ENCODE measurements around the gene MCOLN3. TPM values are rescaled to one million over a fixed set of nuclear protein-coding genes. Genes with fewer than 3 reads are reported as not detected.

MCOLN3 gene
- total and polyA plus RNA-seq, 2 experiments from 2014 or later: 3.5 to 4.4 TPM

- no peak for TF ChIP-seq ETS1 (IDR thresholded peaks at IDR 0.05)
- no peak for TF ChIP-seq EZH2phosphoT487 (IDR thresholded peaks at IDR 0.05; ENCODE audit: unreplicated experiment)
- no peak for TF ChIP-seq JUNB (IDR thresholded peaks at IDR 0.05; ENCODE audit: unreplicated experiment)
- TF ChIP-seq REST (IDR thresholded peaks at IDR 0.05; ENCODE audit: unreplicated experiment): no peak
- no peak for TF ChIP-seq NANOG (IDR thresholded peaks at IDR 0.05; ENCODE audit: borderline replicate concordance)
- no peak for TF ChIP-seq CREB1 (CRISPR knock-in tag; IDR thresholded peaks at IDR 0.05; ENCODE audit: low read depth)
Measured at GRCh38 chr1:85001742-85002141, 46.6 kb downstream of the MCOLN3 start (continued).

GRCh38 chr1:84998642-84999280 is 49.5 kb downstream of the MCOLN3 start:
- Mint-ChIP-seq H3K27me3 (ENCODE audit: insufficient read depth, low read depth, poor library complexity) (peaks cover 43% of the 10 kb centered on the region), H3K4me1 (peaks cover 10% of the 10 kb centered on the region; the same call in 2 of the 3 replicates), H3K4me3 (peak overlapping the region; percentile 78), H3K27ac (no peak overlapping the region), H3K36me3 (ENCODE audit: low read depth) (no peaks in the 10 kb centered on the region), H3K9me3 (no peaks in the 10 kb centered on the region; the same call in 2 of the 3 replicates)
- H3K4me2 ChIP-seq: peak overlapping the region; percentile 99
- no peaks in the 10 kb centered on the region for H3K9me2 ChIP-seq (ENCODE audit: insufficient read depth)
- H3K79me2 ChIP-seq (replicated peaks; ENCODE audit: insufficient read depth): no peaks in the 10 kb centered on the region
- H3K4me3 ChIP-seq: peak overlapping the region; percentile 70
- peaks cover 3% of the 10 kb centered on the region; the same call in 1 of the 2 replicates for H4K20me1 ChIP-seq (replicated peaks; ENCODE audit: insufficient read depth)
- 0 out of 2 replicates have a peak, but pooled peaks cover 10% of the 10 kb centered on the region for H3F3A ChIP-seq (replicated peaks; ENCODE audit: low read depth)
- no peak overlapping the region for H3K27ac ChIP-seq (ENCODE audit: low read depth)
- peak; percentile 43 for DNase-seq (ENCODE audit: low spot score)
- H3K27me3 ChIP-seq (ENCODE audit: insufficient read depth): peaks cover 82% of the 10 kb centered on the region
- no peak for ATAC-seq
- H3K36me3 ChIP-seq (ENCODE audit: insufficient read depth): no peaks in the 10 kb centered on the region
- H3K4me1 ChIP-seq (ENCODE audit: insufficient read depth): peaks cover 11% of the 10 kb centered on the region
- H2AFZ ChIP-seq: peak overlapping the region; percentile 99
- TF ChIP-seq ZNF331 (CRISPR knock-in tag; IDR thresholded peaks at IDR 0.05; ENCODE audit: low read depth) (no peak), ZNF114 (CRISPR knock-in tag; IDR thresholded peaks at IDR 0.05) (no peak), NANOG (IDR thresholded peaks at IDR 0.05; ENCODE audit: borderline replicate concordance) (no peak), STAT1 (IDR thresholded peaks at IDR 0.05; ENCODE audit: unreplicated experiment) (no peak), CREB1 (CRISPR knock-in tag; IDR thresholded peaks at IDR 0.05; ENCODE audit: low read depth) (no peak), ZNF462 (CRISPR knock-in tag; IDR thresholded peaks at IDR 0.05) (no peak), JUNB (IDR thresholded peaks at IDR 0.05; ENCODE audit: unreplicated experiment) (no peak), POLR2AphosphoS5 (IDR thresholded peaks at IDR 0.05; ENCODE audit: low read depth) (no peak), ETS1 (IDR thresholded peaks at IDR 0.05) (no peak), EZH2phosphoT487 (IDR thresholded peaks at IDR 0.05; ENCODE audit: unreplicated experiment) (no peak), EZH2 (IDR thresholded peaks at IDR 0.05; ENCODE audit: low read depth, unreplicated experiment) (no peak)
